Liver (tissue), 9 donors: ENCODE measurements around the gene TBCD. TPM values are rescaled to one million over a fixed set of nuclear protein-coding genes. Genes with fewer than 3 reads are reported as not detected.

Source experiments
- DNase-seq: peaks from one replicate; pipeline ENCODE4 v3.0.0-alpha.2; 2017; ENCODE audit warnings: low spot score
- H3K27ac ChIP-seq, 2 donors: one replicate each; pipeline ENCODE4 v1.7.0; 2013; ENCODE audit warnings: inconsistent platforms in 2 of 2, low read length in 2 of 2, control low read depth in 1 of 2, low read depth in 1 of 2, mild to moderate bottlenecking in 1 of 2
- H3K27me3 ChIP-seq, 4 donors: one replicate each; pipeline versions ENCODE4 v1.6.1 to v1.7.0; 2013; ENCODE audit warnings: low read length in 3 of 4, inconsistent platforms in 1 of 4, mild to moderate bottlenecking in 1 of 4, moderate library complexity in 1 of 4; ENCODE audit not compliant: control insufficient read depth in 4 of 4, insufficient read depth in 4 of 4
- H3K36me3 ChIP-seq, 4 donors: one replicate each; pipeline versions ENCODE4 v1.6.1 to v1.7.0; 2013; ENCODE audit warnings: low read length in 3 of 4, mild to moderate bottlenecking in 3 of 4, low read depth in 1 of 4, moderate library complexity in 1 of 4; ENCODE audit not compliant: control insufficient read depth in 4 of 4, insufficient read depth in 3 of 4
- H3K4me1 ChIP-seq, 4 donors: one replicate each; pipeline versions ENCODE4 v1.6.1 to v1.7.0; 2013; ENCODE audit warnings: low read length in 3 of 4, mild to moderate bottlenecking in 3 of 4, moderate library complexity in 1 of 4; ENCODE audit not compliant: control insufficient read depth in 4 of 4, insufficient read depth in 4 of 4
- H3K4me3 ChIP-seq, 3 donors: one replicate each; pipeline versions ENCODE4 v1.6.1 to v1.7.0; 2013; ENCODE audit warnings: low read length in 3 of 3, control low read depth in 1 of 3, low read depth in 1 of 3, mild to moderate bottlenecking in 1 of 3
- H3K9ac ChIP-seq, 2 donors: one replicate each; pipeline ENCODE4 v1.7.0; 2013; ENCODE audit warnings: low read length in 2 of 2, mild to moderate bottlenecking in 2 of 2, moderate library complexity in 2 of 2, control low read depth in 1 of 2, low read depth in 1 of 2
- H3K9me3 ChIP-seq, 4 donors: one replicate each; pipeline versions ENCODE4 v1.6.1 to v1.7.0; 2013; ENCODE audit warnings: low read length in 3 of 4; ENCODE audit not compliant: control insufficient read depth in 4 of 4
- EGR1 ChIP-seq, 2 donors: IDR thresholded peaks; 2 replicates each; pipeline ENCODE4 v1.6.1; 2016 to 2018; ENCODE audit warnings: antibody characterized with exemption in 2 of 2, low read depth in 2 of 2
- FOXA1 ChIP-seq: IDR thresholded peaks from 2 replicates; pipeline ENCODE4 v1.6.1; 2016; ENCODE audit warnings: antibody characterized with exemption
- FOXA2 ChIP-seq: IDR thresholded peaks from 2 replicates; pipeline ENCODE4 v1.6.1; 2016; ENCODE audit warnings: antibody characterized with exemption
- GABPA ChIP-seq, 2 donors: IDR thresholded peaks in 1 of 2; conservative IDR thresholded peaks in 1 of 2; 2 replicates each; pipeline ENCODE4 v1.6.1; 2016; ENCODE audit warnings: antibody characterized with exemption in 2 of 2, mild to moderate bottlenecking in 1 of 2, moderate library complexity in 1 of 2
- HNF4A ChIP-seq, 2 donors: conservative IDR thresholded peaks; 2 replicates each; pipeline ENCODE4 v1.6.1; 2016; ENCODE audit warnings: antibody characterized with exemption in 2 of 2, mild to moderate bottlenecking in 2 of 2
- HNF4G ChIP-seq: IDR thresholded peaks from 2 replicates; pipeline ENCODE4 v1.6.1; 2016; ENCODE audit warnings: antibody characterized with exemption
- JUND ChIP-seq, 2 donors: IDR thresholded peaks; 2 replicates each; pipeline ENCODE4 v1.6.1; 2016; ENCODE audit warnings: antibody characterized with exemption in 2 of 2
- NR2F2 ChIP-seq: IDR thresholded peaks from 2 replicates; pipeline ENCODE4 v1.6.1; 2016; ENCODE audit warnings: antibody characterized with exemption
- RAD21 ChIP-seq, 2 donors: IDR thresholded peaks; 2 replicates each; pipeline ENCODE4 v1.6.1; 2016; ENCODE audit warnings: antibody characterized with exemption in 2 of 2, mild to moderate bottlenecking in 2 of 2
- REST ChIP-seq: IDR thresholded peaks from 2 replicates; pipeline ENCODE4 v1.6.1; 2016; ENCODE audit warnings: antibody characterized with exemption, mild to moderate bottlenecking
- RXRA ChIP-seq, 2 donors: IDR thresholded peaks; 2 replicates each; pipeline ENCODE4 v1.6.1; 2017 to 2018; ENCODE audit warnings: antibody characterized with exemption in 2 of 2, mild to moderate bottlenecking in 1 of 2
- SP1 ChIP-seq: IDR thresholded peaks from 2 replicates; pipeline ENCODE4 v1.6.1; 2018; ENCODE audit warnings: antibody characterized with exemption, mild to moderate bottlenecking
- TAF1 ChIP-seq: conservative IDR thresholded peaks from 2 replicates; pipeline ENCODE4 v1.6.1; 2016; ENCODE audit warnings: antibody characterized with exemption, mild to moderate bottlenecking
- YY1 ChIP-seq: IDR thresholded peaks from 2 replicates; pipeline ENCODE4 v1.6.1; 2016; ENCODE audit warnings: antibody characterized with exemption, mild to moderate bottlenecking
- ZBTB33 ChIP-seq: IDR thresholded peaks from 2 replicates; pipeline ENCODE4 v1.6.1; 2016; ENCODE audit warnings: antibody characterized with exemption
- WGBS: extraction: QIAGEN DNeasy Blood & Tissue Kit; methylation state at CpG from one replicate; pipeline ENCODE4 v1.1.7; 2013; 5-methylcytosine and 5-hydroxymethylcytosine counted together
- polyA plus RNA-seq, 2 donors: library from polyadenylated mRNA; stranded (reverse) in 1 of 2; unstranded in 1 of 2; fragments of 200-250 nt in 1 of 2; fragments of >200 nt in 1 of 2; fragmentation: Nextera tagmentation in 1 of 2; extraction: Ambion mirVana in 1 of 2; gene quantifications; one replicate each; pipeline versions ENCODE4 v1.2.1 to v1.2.3, GENCODE V29; 2013 to 2015
- total RNA-seq, 2 donors: library from RNA; depleted of rRNA; stranded (reverse); fragments of >200 nt; gene quantifications; one replicate each; pipeline ENCODE4 v1.2.3, GENCODE V29; 2014
- TF ChIP-seq, protein P1 (sequence below): fragments of 150-350 bp; IDR thresholded peaks from 2 replicates; pipeline ENCODE4 v1.5.1; 2017; ENCODE audit warnings: improper control_type of control experiment, low read depth, low read length; ENCODE audit not compliant: missing input control
- TF ChIP-seq, protein P2 (sequence below): IDR thresholded peaks from 2 replicates; pipeline ENCODE4 v1.6.1; 2016; ENCODE audit warnings: antibody characterized with exemption
- donor health status: healthy.
- donor health status: healthy.
- donor health status: healthy.
- donor health status: healthy.
- donor health status: healthy.

Gene TBCD
- total and polyA plus RNA-seq, 4 donors, result 29.8 to 42.2 (median 33.0) TPM

DNA sequence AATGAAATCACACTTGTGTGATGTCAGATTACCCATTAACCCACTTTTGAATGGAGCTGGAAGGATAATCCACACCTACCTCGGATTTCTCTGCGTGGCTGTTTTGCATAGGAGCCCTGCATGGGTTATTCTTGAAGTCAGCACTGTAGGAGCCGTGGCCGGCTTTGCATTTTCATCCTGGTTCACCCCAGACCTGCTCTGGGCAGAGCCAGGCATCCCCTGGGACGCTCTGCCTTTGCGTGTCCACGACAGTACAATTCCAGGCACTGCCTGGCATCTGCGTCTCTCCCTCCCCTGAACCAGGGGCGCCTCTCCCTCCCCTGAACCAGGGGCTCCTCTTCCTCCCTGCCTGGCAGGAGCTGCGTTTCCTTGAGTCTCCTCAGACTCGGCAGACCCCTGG lies 117.7 kb downstream of the TBCD start (continued):
- TF ChIP-seq, protein P1, sequence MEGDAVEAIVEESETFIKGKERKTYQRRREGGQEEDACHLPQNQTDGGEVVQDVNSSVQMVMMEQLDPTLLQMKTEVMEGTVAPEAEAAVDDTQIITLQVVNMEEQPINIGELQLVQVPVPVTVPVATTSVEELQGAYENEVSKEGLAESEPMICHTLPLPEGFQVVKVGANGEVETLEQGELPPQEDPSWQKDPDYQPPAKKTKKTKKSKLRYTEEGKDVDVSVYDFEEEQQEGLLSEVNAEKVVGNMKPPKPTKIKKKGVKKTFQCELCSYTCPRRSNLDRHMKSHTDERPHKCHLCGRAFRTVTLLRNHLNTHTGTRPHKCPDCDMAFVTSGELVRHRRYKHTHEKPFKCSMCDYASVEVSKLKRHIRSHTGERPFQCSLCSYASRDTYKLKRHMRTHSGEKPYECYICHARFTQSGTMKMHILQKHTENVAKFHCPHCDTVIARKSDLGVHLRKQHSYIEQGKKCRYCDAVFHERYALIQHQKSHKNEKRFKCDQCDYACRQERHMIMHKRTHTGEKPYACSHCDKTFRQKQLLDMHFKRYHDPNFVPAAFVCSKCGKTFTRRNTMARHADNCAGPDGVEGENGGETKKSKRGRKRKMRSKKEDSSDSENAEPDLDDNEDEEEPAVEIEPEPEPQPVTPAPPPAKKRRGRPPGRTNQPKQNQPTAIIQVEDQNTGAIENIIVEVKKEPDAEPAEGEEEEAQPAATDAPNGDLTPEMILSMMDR, result no peak
- no peak for TF ChIP-seq GABPA (IDR thresholded peaks at IDR 0.05 in 1 of 2, conservative IDR thresholded peaks at IDR 0.05 in 1 of 2)

DNA sequence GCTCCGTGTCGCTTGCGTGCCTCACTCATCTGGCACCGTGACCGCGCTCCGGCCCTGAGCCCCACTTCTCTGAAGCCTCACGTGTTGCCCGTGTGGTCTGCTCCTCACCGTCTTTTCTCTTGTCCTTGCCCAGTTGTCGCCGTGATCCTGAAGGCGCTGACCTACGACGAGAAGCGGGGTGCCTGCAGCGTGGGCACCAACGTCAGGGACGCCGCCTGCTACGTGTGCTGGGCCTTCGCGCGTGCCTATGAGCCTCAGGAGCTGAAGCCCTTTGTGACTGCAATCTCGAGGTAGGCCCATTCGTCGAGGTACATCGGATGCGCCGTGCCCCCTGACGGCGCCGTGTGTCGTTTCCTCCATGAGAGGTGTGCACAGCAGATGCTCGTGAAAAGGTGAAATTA lies 118.2 kb downstream of the TBCD start:
- H3K27me3 ChIP-seq, result no peaks in the 10 kb centered on the region
- no peak for DNase-seq
- H3K36me3 ChIP-seq, result peaks cover 4 to 15% (median 10%) of the 10 kb centered on the region in 4 donors
- no peaks in the 10 kb centered on the region for H3K4me1 ChIP-seq
- H3K4me3 ChIP-seq, result no peak overlapping the region
- no peak overlapping the region for H3K9ac ChIP-seq
- whole genome bisulfite sequencing, result 95% methylated on average over 35 of the region's 35 CpGs
- no peak overlapping the region for H3K27ac ChIP-seq
- no peaks in the 10 kb centered on the region for H3K9me3 ChIP-seq
- TF ChIP-seq YY1 (no peak), EGR1 (IDR thresholded peaks at IDR 0.05; ENCODE audit: low read depth in 2 of 2) (no peak), RAD21 (IDR thresholded peaks at IDR 0.05) (no peak), REST (no peak), FOXA2 (no peak), JUND (IDR thresholded peaks at IDR 0.05) (no peak), HNF4A (conservative IDR thresholded peaks at IDR 0.05) (no peak), RXRA (IDR thresholded peaks at IDR 0.05) (no peak)
- TF ChIP-seq, protein P1, result no peak

- WGBS, result 98% methylated on average over 14 of the region's 14 CpGs
- Histone ChIP-seq H3K27ac (no peak overlapping the region), H3K9ac (no peak overlapping the region), H3K4me3 (no peak overlapping the region), H3K27me3 (no peaks in the 10 kb centered on the region), H3K36me3 (peaks cover 4 to 15% (median 10%) of the 10 kb centered on the region in 4 donors), H3K9me3 (no peaks in the 10 kb centered on the region), H3K4me1 (no peaks in the 10 kb centered on the region)
- DNase-seq, result no peak
- TF ChIP-seq, protein P1, result no peak
- TF ChIP-seq RXRA (IDR thresholded peaks at IDR 0.05) (no peak), FOXA1 (no peak), RAD21 (IDR thresholded peaks at IDR 0.05) (no peak), ZBTB33 (no peak), TAF1 (no peak), HNF4G (no peak), NR2F2 (no peak), JUND (IDR thresholded peaks at IDR 0.05) (no peak), SP1 (no peak), FOXA2 (no peak), EGR1 (IDR thresholded peaks at IDR 0.05; ENCODE audit: low read depth in 2 of 2) (no peak)
- TF ChIP-seq, protein P2, sequence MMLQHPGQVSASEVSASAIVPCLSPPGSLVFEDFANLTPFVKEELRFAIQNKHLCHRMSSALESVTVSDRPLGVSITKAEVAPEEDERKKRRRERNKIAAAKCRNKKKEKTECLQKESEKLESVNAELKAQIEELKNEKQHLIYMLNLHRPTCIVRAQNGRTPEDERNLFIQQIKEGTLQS, result no peak
Observed at GRCh38 chr17:82870541-82870940, 118.7 kb downstream of the TBCD start.
